ENCODE measurements around the gene DPYD.

The DPYD gene

GRCh38 chr1:97680894-97681293 is 239.9 kb downstream of the DPYD start:
- no peak for DNase-seq

DNA sequence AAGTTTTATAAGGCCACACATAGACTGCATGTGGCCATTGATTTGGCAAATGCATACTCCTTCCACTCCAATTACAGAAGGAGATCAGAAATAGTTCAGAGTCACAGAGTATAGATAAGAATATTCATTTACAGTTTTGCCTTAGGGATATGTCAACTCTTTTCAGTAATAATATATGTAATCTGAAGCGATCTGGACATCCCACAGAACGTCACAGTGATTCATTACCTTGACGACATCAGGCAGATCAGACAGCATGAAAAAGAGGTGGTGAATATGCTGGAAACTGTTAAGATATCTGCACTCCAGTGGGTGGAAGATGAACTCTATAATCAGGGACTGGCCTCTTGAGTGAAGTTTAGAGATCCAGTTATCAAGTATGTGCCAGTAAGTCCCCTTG is 240.4 kb downstream of the DPYD start:
- DNase-seq, result no peak

DNA sequence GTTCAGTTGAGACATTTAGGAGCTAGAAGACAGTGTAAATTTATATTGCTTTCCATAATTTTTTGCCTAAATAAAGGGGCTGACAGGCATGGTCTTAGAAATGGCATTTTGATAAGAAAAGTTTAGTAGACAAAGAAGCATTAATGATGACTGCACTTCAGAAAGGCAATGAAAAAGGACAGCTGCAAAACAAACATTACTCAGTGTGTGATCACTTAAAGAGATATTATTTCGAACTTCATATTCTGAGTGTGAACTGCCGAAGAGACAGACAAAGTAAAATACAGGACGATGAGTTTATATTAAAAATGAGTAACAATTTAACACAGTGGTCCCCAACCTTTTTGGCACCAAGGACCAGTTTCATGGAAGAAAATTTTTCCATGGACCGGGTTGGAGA is 243.1 kb downstream of the DPYD start:
- no peak for DNase-seq

DNA sequence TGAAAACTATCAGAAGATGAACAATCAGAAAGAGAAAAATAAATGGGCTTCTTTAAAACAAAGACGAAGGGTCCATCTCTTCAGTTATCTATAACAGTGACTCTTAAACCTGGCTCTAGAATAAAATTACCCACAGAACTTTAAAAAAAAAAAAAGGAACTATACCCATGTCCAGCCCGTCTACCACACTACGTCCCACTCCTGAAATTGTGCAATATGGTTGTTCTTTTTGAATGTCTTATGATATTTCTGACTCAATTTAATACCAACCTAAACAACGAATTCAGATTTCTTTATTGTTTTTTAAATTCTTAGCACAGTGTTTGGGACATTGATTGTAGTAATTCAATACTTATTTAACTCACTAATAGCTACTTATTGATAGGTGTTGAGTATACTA is 246.3 kb downstream of the DPYD start:
- DNase-seq, result no peak

DNA sequence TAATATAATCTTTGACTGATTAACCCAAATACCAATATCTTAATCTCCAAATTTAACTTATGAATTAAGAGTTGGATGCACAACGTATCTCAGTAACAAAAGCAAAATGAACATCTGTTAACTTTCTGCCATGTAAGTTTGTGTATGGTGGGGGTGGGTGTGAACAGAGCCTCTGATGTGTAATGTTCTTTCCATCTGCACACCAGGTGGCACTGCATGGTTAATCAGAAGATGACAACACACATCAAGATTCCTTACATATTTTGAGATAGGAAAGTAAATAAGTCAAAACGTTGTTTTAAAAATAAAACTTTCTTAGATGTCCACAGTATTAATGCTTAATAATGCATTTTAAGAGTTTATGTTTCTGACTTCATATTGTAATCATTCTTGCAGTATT is 251.9 kb downstream of the DPYD start:
- DNase-seq, result peak in 1 of 2 experiments; percentile 59

DNA sequence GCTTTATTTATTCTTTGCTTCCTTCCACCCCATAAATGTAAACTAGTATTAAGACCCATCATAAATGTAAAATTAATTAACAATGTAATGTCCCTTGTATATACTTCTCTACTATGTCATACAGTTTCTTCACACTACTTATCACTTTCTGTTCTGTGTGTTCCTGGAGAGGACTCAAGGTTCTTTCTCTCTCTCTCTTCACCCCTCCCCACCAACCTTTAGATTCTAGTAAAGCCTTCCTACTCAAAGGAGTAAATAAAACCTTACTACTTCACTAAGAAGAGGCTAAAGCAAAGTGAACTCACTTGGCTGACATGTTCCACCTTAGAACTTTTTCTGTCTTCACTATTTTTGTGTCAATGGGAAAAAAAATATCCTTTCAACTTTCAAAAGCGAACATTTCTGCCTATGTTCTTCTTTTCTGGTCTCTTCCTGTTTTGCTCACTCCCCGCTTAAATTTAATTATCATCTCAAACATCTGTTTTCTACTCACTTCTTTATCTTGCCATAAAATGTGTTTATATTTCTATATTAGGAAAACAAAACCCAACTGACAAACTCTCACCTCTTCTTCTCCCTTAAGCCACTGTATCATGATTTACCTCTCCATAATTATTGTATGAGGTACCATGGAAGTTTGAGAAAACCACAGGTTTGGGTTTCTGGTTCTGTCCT is 260.3 kb downstream of the DPYD start:
- DNase-seq, result no peak

GRCh38 chr1:97654876-97655585 is 265.8 kb downstream of the DPYD start:
- no peak for DNase-seq

GRCh38 chr1:97651250-97651649 is 269.6 kb downstream of the DPYD start:
- no peak for DNase-seq

- DNase-seq, result no peak
These were observed 271.2 kb downstream of the DPYD start for GRCh38 chr1:97649591-97649990.

- DNase-seq, result no peak
These were observed 273.1 kb downstream of the DPYD start for GRCh38 chr1:97647776-97648175.

GRCh38 chr1:97646071-97646470 is 274.8 kb downstream of the DPYD start:
- DNase-seq, result no peak

DNA sequence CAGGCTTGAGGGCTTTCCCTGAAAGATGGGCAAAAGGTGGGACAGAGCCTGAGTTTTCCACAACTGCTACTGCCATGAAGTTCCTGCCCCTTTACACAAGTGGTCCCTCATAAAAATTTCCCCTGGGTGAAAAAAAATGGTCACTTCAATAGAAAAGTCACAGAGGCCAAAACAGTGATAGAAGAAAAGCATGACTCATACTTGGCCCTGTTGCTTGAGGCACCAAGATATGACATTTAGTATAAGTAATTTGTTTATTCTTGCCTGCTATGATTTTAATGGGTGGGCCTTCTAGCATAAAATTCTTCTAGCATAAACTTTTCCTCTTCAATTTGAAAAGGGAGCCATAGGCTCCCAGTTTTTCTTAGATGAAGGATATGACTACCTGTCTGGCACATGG is 280.2 kb downstream of the DPYD start:
- DNase-seq, result no peak

DNA sequence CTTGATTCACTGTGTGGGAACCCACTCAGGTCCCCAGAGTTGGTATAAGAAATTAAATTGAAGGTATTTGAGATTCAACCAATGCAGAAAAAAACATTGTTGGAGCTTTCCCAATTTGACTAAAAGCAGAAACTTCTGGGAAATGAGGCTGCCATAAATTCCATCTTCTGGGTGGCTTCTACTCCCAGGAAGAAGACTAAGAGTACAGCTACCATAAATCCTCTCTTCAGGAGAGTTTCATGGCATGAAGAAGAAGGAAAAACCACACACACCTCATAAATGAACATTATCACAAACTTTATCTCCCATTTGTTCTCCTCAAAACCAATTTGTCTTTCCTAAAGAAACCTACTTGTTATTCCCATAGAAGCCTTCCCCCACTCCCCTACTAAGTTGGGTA is 283.9 kb downstream of the DPYD start:
- DNase-seq, result no peak

DNA sequence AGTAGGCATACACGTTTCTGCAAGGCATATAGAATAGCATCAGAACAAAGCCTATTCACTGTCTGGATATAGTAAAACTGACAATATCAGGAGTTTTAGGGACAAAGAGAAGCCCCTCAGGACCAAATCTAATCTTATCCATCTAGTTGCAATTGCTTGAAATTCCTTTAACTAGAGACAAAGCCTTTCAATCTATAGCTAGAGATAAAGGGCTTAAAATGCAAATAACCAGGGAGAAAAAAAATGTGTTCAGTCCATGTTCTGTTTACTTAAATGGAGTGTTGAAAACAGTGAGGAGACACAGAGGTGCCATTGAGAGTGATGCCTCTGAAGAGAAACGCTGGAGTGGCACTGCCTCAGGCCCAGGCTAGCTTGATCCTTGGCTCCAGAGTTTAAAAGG is 286.1 kb downstream of the DPYD start:
- DNase-seq, result no peak

DNA sequence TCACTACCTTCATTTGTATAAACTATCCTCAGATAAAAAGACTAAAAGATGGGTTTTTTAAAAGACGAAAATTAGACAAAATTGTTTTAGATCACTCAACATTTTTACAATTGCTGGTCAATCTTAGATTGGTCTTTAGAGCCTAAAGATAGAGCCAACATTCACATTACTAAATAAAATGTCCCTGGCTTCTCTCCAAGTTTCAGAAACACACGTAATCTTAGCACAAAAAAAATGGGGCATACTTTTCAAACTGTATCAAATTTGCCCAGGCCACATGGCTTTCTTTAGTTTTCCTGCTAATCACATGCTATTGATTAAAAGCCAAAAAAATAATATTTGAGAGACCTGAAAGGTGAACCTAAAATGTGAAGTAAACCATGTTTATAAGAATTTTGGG is 288.1 kb downstream of the DPYD start:
- peak; percentile 9 to 47 for DNase-seq

DNA sequence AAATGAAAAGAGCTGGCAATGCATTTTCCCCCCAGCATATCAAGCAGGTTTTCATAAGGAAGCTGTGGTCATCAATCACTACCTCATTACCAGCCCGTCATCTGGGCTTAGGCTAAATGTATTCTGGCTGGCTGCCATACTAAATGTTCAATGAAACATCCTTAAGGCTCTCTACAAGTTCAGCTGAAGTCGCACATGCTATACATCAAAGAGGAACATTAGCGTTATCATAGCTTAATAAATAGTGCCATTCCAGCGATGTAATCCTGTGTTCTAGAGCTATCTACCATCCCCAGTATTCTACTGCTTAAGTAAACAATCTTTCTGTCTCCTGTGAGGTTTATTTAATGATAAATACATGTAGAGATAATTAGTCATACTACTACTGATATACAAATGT is 288.8 kb downstream of the DPYD start:
- peak; percentile 85 to 95 for DNase-seq

GRCh38 chr1:97630948-97631347 is 289.9 kb downstream of the DPYD start:
- DNase-seq, result peak; percentile 53 to 76

- DNase-seq, result no peak
These were observed 290.6 kb downstream of the DPYD start for GRCh38 chr1:97630281-97630680.

- no peak for DNase-seq
These were observed 297.6 kb downstream of the DPYD start for GRCh38 chr1:97623220-97623619.

- DNase-seq, result no peak
These were observed 298.9 kb downstream of the DPYD start for GRCh38 chr1:97621955-97622354.

DNA sequence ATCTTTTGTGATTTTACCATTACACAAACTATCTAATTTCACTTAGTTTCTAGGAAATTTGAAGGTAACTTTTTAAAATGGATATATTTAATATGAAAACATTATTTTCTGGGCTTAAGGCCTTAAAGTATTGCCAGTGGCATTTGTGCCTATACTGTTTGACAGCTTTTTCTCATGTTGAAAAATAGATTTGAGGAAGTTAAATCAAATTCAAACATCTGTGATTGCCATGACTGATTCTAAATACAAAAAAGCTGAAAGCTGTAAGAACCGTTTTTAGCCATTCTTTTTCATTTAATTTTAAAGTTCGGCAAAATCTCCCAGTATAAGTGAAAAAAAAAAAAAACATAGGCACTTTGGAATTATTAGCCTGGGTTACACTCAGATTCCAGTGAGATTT is 301.1 kb downstream of the DPYD start:
- DNase-seq, result no peak

DNA sequence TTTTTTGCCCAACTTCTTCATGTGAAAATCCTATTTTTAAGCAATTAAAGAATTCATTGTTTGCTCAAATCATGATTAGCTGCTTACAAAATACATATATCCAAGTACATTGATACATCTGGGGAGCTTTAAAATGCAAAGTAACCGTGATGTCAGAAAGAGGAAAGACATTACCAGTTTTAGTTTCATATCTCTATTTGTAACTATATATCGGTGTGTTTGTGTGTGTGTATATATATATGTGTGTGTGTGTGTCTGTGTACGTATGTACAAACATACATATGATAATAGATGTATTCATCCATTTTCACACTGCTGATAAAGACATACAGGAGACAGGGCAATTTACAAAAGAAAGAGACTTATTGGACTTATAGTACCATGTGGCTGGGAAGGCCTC is 310.1 kb downstream of the DPYD start:
- no peak for DNase-seq

GRCh38 chr1:97610102-97610501 is 310.7 kb downstream of the DPYD start:
- no peak for DNase-seq

- no peak for DNase-seq
These were observed 312.6 kb downstream of the DPYD start for GRCh38 chr1:97608272-97608671.

DNA sequence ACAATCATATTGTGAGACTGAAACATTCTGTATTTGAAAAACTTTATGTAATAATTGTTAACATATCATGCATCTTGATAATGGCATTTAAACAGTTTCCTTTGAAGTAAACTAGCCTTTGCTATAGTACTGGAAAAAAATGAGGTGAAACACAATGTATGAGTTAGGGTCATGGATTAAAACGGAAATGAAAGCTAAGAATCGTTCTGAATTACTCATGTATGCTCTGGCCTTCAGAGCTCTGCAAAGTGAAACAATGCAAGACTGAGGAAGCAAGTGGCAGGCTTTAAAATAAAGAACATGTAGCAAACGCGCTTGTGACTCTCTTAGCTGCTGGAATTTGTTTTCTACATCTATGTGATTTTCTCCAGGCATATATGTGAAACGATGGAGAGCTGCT is 317.1 kb downstream of the DPYD start:
- DNase-seq, result no peak

Measured in NCI-H446 (cell line).